ENCODE measurements around the gene HEXB. TPM values are rescaled to one million over a fixed set of nuclear protein-coding genes. Genes with fewer than 3 reads are reported as not detected.

HEXB gene
- total RNA-seq, 4 donors from 2014 or later, result 94.2 to 204 (median 136) TPM

DNA sequence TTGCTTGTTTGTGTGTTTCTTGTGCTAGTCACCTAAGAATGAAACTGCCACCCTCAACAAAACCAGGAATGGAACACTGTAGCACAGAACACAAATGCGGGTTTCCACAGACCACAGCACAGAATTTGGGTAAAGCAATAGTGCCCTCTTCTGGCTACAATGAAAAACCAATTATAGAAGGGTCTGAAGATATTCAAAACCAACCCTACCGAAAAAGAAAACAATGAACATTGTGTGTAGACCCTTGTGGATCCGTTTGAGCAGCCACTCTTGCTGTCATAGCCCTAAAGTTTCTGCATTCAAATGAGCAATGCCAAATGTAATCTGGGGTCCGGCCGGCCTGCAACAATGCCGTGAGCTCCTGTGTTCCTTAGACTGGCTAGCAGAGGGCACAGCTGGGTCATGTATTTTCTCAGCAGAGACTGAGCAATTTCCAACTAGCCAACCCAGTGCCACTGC is 36.2 kb upstream of the HEXB start:
- TF ChIP-seq, protein P1, sequence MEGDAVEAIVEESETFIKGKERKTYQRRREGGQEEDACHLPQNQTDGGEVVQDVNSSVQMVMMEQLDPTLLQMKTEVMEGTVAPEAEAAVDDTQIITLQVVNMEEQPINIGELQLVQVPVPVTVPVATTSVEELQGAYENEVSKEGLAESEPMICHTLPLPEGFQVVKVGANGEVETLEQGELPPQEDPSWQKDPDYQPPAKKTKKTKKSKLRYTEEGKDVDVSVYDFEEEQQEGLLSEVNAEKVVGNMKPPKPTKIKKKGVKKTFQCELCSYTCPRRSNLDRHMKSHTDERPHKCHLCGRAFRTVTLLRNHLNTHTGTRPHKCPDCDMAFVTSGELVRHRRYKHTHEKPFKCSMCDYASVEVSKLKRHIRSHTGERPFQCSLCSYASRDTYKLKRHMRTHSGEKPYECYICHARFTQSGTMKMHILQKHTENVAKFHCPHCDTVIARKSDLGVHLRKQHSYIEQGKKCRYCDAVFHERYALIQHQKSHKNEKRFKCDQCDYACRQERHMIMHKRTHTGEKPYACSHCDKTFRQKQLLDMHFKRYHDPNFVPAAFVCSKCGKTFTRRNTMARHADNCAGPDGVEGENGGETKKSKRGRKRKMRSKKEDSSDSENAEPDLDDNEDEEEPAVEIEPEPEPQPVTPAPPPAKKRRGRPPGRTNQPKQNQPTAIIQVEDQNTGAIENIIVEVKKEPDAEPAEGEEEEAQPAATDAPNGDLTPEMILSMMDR (IDR thresholded peaks at IDR 0.05), result no peak
- DNase-seq (ENCODE audit: low spot score) (no peak), ATAC-seq (ENCODE audit: low FRiP score) (peak; percentile 81)

DNA sequence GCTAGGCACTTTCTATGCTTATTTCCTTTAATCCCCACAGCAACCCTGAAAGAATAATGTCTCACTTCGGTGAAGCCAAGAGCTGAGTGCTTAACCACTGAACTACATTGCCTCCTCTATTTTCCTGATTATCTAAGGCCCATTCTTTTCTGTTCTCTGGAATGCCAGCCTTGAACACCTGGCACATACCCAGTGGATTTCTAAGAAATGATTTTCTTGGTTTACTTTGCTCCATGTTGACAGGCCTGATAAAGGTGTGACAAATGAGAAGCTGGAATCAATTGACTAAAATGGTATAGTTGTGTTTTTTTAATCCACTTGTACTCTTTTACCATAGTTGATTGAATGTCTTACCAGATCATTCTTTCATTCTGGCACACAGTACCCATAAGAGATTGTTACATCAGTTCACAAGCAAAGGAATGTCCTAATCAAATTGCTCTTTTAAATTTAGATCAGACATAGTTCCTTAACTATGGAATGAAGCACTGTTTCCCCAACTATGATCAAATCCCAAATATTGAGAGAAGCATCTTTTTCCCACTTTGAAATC is 35.5 kb upstream of the HEXB start:
- TF ChIP-seq, protein P1 (IDR thresholded peaks at IDR 0.05), result no peak
- ATAC-seq (ENCODE audit: low FRiP score) (no peak), DNase-seq (ENCODE audit: low spot score) (no peak)

DNA sequence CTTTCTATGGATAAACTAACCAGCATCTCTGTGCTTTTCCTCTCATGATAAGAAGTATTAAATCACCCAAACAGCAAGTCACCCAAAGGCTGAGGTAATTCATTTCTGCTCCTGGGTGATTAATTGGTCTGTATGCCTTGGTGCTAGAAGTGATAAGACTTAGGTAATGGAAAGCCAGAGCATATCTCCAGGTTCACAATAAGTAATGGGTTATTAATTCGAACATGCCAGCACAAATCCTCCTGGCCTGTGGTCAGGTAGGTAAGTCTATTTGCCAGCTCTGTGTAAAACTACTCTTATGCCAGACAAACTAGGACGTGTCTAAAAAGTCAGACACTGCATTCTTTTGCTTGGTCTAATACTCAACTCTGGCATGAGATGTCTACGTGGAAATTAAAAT is 33.3 kb upstream of the HEXB start:
- no peak for DNase-seq (ENCODE audit: low spot score)
- TF ChIP-seq, protein P1 (IDR thresholded peaks at IDR 0.05), result no peak
- ATAC-seq (ENCODE audit: low FRiP score), result no peak

DNA sequence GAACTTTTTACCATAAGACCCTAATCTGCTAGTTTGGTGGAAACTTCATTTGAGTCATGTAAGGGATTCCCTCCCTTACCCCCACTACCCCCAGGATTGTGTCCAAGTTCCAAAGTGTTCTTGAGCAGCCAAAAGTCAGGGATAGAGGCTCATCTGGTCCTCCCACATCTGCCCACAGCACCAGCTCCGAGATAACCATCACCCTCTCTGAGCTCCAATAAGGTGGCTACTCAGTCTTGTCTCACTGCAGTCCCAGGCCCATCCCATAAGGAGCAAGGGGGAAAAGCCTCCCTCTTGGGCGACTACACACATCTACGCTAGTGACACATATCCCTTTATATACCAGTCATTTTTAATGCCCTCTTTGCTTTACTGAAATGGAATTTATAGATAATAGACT is 32.5 kb upstream of the HEXB start:
- DNase-seq (ENCODE audit: low spot score), result no peak
- TF ChIP-seq, protein P1 (IDR thresholded peaks at IDR 0.05), result no peak
- ATAC-seq (ENCODE audit: low FRiP score), result no peak

DNA sequence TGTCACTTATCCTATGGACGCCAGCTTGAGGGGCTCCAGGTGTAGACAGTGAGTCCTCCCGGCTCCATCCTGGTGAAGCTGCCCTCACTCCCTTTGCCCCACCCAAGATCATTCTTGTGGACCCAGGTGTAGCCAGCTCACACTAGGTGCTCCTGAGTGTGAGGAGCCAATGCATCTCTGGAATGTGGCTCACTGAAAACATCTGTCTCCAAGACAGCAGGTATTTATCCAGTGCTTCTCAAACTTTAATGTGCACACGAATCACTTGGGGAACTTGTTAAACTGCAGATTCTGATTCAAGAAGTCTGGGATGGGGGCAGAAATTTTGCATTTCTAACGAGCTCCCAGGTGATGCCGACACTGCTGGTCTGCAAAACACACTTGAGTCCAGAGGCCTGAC is 31.0 kb upstream of the HEXB start:
- DNase-seq (ENCODE audit: low spot score), result no peak
- TF ChIP-seq, protein P1 (IDR thresholded peaks at IDR 0.05), result no peak

DNA sequence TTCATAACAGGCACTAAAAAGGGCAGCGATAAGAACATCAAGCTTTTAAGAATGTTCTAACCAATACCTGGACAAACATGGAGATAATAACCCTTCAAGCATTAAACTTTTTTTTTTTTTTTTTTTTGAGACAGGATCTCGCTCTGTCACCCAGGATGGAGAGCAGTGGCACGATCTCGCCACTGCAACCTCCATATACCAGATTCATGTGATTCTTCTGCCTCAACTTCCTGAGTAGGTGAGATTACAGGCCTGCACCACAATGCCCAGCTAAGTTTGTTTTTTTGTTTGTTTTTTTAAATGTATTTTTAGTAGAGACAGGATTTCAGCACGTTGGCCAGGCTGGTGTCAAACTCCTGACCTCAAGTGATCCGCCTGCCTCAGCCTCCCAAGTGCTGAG is 29.8 kb upstream of the HEXB start:
- ATAC-seq (ENCODE audit: low FRiP score) (no peak), DNase-seq (ENCODE audit: low spot score) (no peak)
- TF ChIP-seq, protein P1 (IDR thresholded peaks at IDR 0.05), result no peak

More for the DNA sequence above, 31.0 kb upstream of the HEXB start:
- ATAC-seq (ENCODE audit: low FRiP score), result no peak

DNA sequence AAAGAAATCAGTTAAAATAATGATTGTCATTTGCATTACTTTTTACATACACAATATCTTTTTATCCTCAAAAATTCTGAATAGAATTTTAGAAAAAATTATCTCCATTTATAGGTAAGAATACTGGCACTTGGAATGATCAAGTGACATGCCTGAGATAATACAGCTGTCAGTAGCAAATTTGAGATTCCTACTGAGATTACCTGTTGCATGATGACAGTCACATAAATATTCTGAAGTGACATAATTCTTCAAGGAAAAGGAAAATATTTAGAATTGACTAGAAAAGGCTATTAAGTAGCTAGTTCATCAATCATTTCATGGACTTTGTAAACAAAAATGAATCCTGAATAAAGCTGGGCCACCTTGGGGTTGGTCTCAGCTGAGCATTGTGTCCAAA is 29.3 kb upstream of the HEXB start:
- DNase-seq (ENCODE audit: low spot score) (no peak), ATAC-seq (ENCODE audit: low FRiP score) (no peak)
- TF ChIP-seq, protein P1 (IDR thresholded peaks at IDR 0.05), result no peak
